Right lobe of liver (tissue), 6 donors: ENCODE results near the gene RNF113B. TPM values are rescaled to one million over a fixed set of nuclear protein-coding genes. Genes with fewer than 3 reads are reported as not detected.

ENCODE experiments used
- ATAC-seq, 4 donors: fragments of 200-7000 bp; cut with Tn5 transposase; one replicate each; pipeline ENCODE4 v1.9.1; 2020; ENCODE audit warnings: mild to moderate bottlenecking in 4 of 4, moderate library complexity in 4 of 4
- DNase-seq, 3 donors: peaks; one replicate each; pipeline ENCODE4 v3.0.0-alpha.2; 2020
- H3K27ac ChIP-seq, 3 donors: fragments of 200-600 bp; one replicate each; pipeline ENCODE4 v1.8.0; 2022
- H3K27me3 ChIP-seq, 2 donors: fragments of 200-600 bp; one replicate each; pipeline ENCODE4 v1.8.0; 2022
- H3K36me3 ChIP-seq, 4 donors: fragments of 200-600 bp; sonication (generic) in 1 of 4; one replicate each; pipeline versions ENCODE4 v1.5.1 to v1.8.0; 2017 to 2022; ENCODE audit warnings: control low read depth in 1 of 4
- H3K4me1 ChIP-seq, 4 donors: fragments of 200-600 bp; sonication (generic) in 1 of 4; one replicate each; pipeline versions ENCODE4 v1.5.1 to v1.8.0; 2017 to 2022; ENCODE audit warnings: control low read depth in 1 of 4
- H3K4me3 ChIP-seq, 3 donors: fragments of 200-600 bp; one replicate each; pipeline ENCODE4 v1.8.0; 2022
- H3K9me3 ChIP-seq, 4 donors: fragments of 200-600 bp; sonication (generic) in 1 of 4; one replicate each; pipeline versions ENCODE4 v1.5.1 to v1.8.0; 2017 to 2022; ENCODE audit warnings: control low read depth in 1 of 4
- POLR2A ChIP-seq: fragments of 450-650 bp; IDR thresholded peaks from one replicate; pipeline ENCODE4 v1.6.1; 2017; ENCODE audit warnings: antibody characterized with exemption, mild to moderate bottlenecking
- WGBS: methylation state at CpG from one replicate; pipeline ENCODE4 v1.1.6; 2018; ENCODE audit warnings: low coverage, low lambda C conversion rate; ENCODE audit not compliant: insufficient coverage; ENCODE audit errors: missing lambda C conversion rate; 5-methylcytosine and 5-hydroxymethylcytosine counted together
- intact Hi-C, 2 donors: fragments of 100-400 bp; cut with DNase I; formaldehyde crosslinking; loops; one replicate each; pipeline versions ENCODE4 v1.11.2 to v1.14.1; 2022
- total RNA-seq, 6 experiments: library from RNA; depleted of rRNA in 2 of 6; stranded (reverse); fragments of >200 nt in 2 of 6; fragmentation: NEBNext Ultra II Directional in 3 of 6; extraction: Animal tissue kit (Norgen Biotek cat#: 25700) in 3 of 6; gene quantifications; one replicate each; pipeline versions ENCODE4 v1.1.0 to v1.2.4, GENCODE V29; 2016 to 2023
- TF ChIP-seq, protein P1 (sequence below), 4 donors: fragments of 200-600 bp in 3 of 4; fragments of 450-650 bp in 1 of 4; IDR thresholded peaks; one replicate each; pipeline versions ENCODE4 v1.5.1 to v1.8.0; 2016 to 2022; ENCODE audit warnings: antibody characterized with exemption in 4 of 4, mild to moderate bottlenecking in 2 of 4
- donor health status: DM: no; HTN: yes; CAD: no.
- donor health status: DM: no; HTN: no; CAD: no.
- donor health status: DM: no; HTN: no; CAD: no.
- donor health status: DM: no; HTN: yes; CAD: no.
- donor health status: DM: no; HTN: yes; CAD: no.

The RNF113B gene
- total RNA-seq, 6 experiments from 2014 or later = not detected

DNA sequence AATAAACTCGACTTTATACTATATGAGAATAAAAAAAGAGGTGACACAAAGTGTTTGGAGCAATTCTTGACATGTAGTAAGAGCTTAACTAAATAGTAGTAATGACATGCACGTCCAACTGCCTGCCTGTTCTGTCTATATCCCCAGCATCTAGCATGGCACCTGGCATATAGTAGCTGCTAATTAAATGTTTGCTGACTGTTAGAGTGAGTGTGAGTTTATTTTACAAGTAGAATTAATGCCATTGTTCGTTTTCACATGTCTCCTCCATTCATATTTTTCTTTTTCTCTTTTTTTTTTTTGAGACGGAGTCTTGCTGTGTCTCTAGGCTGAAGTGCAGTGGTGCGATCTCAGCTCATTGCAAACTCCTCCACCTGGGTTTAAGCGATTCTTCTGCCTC is 38.4 kb upstream of the RNF113B start:
- Histone ChIP-seq H3K27ac (no peak overlapping the region), H3K4me1 (peaks cover 0 to 7% (median 0%) of the 10 kb centered on the region in 4 donors)
- 87% methylated on average over 3 of the region's 6 CpGs for WGBS

DNA sequence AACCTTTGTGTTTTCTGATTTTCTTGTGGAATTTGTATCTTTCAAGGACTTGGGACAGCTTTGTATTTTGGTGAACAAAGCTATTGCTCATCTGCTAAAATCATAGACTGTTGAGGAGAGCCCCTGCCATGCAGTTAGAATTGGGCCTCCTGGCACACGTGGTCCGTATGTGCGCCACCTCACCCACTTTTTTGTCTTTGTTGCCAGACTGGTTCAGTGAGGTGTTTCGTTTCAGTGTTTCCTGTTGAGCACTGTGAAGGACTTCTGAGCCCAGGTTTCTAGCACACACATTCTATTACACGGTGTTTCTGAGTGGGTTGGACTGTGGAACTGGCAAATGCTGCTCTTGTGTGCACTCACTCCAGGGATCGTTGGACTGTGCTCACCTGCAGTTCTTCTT is 37.6 kb upstream of the RNF113B start:
- Histone ChIP-seq H3K4me3 (no peak overlapping the region), H3K27me3 (no peaks in the 10 kb centered on the region), H3K4me1 (peaks cover 0 to 12% (median 2%) of the 10 kb centered on the region in 4 donors), H3K9me3 (no peaks in the 10 kb centered on the region), H3K36me3 (peaks cover 0 to 9% (median 4%) of the 10 kb centered on the region in 4 donors), H3K27ac (no peak overlapping the region)
- DNase-seq (no peak), ATAC-seq (peak in 1 of 4 donors; percentile 43)
- intact Hi-C loops = no loop called here
- no peak for TF ChIP-seq POLR2A
- TF ChIP-seq, protein P1, sequence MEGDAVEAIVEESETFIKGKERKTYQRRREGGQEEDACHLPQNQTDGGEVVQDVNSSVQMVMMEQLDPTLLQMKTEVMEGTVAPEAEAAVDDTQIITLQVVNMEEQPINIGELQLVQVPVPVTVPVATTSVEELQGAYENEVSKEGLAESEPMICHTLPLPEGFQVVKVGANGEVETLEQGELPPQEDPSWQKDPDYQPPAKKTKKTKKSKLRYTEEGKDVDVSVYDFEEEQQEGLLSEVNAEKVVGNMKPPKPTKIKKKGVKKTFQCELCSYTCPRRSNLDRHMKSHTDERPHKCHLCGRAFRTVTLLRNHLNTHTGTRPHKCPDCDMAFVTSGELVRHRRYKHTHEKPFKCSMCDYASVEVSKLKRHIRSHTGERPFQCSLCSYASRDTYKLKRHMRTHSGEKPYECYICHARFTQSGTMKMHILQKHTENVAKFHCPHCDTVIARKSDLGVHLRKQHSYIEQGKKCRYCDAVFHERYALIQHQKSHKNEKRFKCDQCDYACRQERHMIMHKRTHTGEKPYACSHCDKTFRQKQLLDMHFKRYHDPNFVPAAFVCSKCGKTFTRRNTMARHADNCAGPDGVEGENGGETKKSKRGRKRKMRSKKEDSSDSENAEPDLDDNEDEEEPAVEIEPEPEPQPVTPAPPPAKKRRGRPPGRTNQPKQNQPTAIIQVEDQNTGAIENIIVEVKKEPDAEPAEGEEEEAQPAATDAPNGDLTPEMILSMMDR (IDR thresholded peaks at IDR 0.05) = no peak
- 59% methylated on average over 5 of the region's 6 CpGs for WGBS

More for the DNA sequence above, 38.4 kb upstream of the RNF113B start:
- no peak for DNase-seq
- no peak for TF ChIP-seq POLR2A
- TF ChIP-seq, protein P1 (IDR thresholded peaks at IDR 0.05) = no peak
- H3K27me3 ChIP-seq = no peaks in the 10 kb centered on the region
- no peaks in the 10 kb centered on the region for H3K9me3 ChIP-seq
- peaks cover 0 to 9% (median 4%) of the 10 kb centered on the region in 4 donors for H3K36me3 ChIP-seq
- intact Hi-C loops = no loop called here
- ATAC-seq = no peak
- no peak overlapping the region for H3K4me3 ChIP-seq

DNA sequence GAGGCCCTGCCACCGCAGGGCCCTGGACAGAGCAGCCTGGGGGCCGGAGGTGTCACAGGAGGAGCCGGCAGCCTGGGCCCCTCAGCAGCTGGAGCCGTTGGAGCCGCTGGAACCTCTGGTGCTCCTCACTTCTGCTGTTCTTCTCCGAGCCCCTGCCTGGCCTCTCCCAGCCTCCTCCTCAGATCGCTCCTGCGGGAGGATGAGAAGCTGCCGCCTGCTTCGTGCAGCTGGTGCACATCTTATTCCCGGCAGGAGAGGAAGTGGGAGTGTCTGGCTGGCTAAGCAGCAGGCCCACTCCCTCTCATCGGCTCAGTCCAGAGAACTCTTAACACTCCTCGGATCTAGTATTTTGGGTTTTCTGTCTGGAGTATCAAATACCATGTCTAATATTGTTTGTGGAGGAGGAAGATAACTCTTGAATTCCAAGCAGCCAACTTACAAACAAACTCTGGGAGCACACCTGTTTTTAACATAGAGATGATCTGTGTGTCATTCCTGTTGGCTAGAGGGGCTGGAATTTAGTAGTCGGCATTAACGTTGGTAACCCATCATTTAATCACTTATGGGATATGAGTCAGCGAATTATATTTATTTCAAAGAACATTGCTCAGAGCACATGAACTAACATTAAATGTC is 37.1 kb upstream of the RNF113B start:
- Histone ChIP-seq H3K27ac (no peak overlapping the region), H3K4me3 (no peak overlapping the region), H3K36me3 (peaks cover 0 to 9% (median 4%) of the 10 kb centered on the region in 4 donors), H3K27me3 (no peaks in the 10 kb centered on the region), H3K9me3 (no peaks in the 10 kb centered on the region), H3K4me1 (peaks cover 0 to 12% (median 2%) of the 10 kb centered on the region in 4 donors)
- DNase-seq (no peak), ATAC-seq (peak in 3 of 4 donors; percentile 11 to 16 (median 11))
- TF ChIP-seq, protein P1 (IDR thresholded peaks at IDR 0.05) = no peak
- no peak for TF ChIP-seq POLR2A
- intact Hi-C loops = no loop called here
- 73% methylated on average over 10 of the region's 16 CpGs for WGBS

DNA sequence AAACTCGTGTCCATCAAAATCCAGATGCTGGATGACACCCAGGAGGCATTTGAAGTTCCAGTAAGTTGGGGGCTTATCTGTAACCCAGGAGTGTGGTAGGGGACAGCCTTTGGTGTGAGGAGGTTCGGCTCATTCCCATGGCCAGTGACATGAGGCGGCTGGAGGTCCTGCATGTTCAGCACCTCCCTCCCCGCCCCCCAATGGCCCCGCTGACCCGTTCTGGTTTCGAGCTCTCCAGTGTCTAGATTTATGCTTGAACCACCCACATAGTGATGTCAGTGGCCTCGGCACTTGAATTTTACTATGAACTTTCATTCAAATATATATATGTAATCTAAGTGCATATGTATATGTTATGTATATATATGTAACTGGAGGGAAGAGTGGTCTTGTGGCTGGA is 36.3 kb upstream of the RNF113B start:
- ATAC-seq (no peak), DNase-seq (no peak)
- Histone ChIP-seq H3K27me3 (no peaks in the 10 kb centered on the region), H3K4me3 (no peak overlapping the region), H3K27ac (no peak overlapping the region), H3K4me1 (peaks cover 0 to 12% (median 2%) of the 10 kb centered on the region in 4 donors), H3K9me3 (no peaks in the 10 kb centered on the region), H3K36me3 (peaks cover 0 to 9% (median 4%) of the 10 kb centered on the region in 4 donors)
- intact Hi-C loops = no loop called here
- no peak for TF ChIP-seq POLR2A
- TF ChIP-seq, protein P1 (IDR thresholded peaks at IDR 0.05) = no peak
- 90% methylated on average over 2 of the region's 8 CpGs for WGBS
